ENCODE results near the gene CNN1.
"Not testable (repeated sequence)": the region's sequence is repeated elsewhere in the genome, so short reads cannot be mapped to it uniquely, and the experiment has no call there.

The CNN1 gene

DNA sequence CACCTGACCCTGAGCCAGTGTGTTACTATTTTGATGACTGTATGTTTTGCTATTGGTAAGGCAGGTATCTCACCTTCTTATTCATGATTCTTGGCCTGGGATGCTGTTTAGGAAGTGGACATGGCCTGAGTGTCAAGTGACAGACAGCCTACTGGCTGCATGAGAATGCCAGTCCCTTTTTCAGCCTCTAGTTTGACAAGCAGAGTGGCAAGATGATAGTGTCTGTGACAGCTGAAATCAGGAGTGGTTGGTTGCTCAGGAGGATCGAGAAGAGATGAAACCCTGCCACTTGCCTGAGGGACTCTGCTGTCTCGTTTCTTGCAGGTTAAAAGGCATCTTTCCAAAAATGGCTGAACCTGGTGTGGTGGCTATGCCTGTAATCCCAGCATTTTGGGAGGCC lies 27.5 kb downstream of the CNN1 start:
- no peak overlapping the region for H3K4me3 ChIP-seq (ENCODE audit: low read length)
- TF ChIP-seq, protein P1, sequence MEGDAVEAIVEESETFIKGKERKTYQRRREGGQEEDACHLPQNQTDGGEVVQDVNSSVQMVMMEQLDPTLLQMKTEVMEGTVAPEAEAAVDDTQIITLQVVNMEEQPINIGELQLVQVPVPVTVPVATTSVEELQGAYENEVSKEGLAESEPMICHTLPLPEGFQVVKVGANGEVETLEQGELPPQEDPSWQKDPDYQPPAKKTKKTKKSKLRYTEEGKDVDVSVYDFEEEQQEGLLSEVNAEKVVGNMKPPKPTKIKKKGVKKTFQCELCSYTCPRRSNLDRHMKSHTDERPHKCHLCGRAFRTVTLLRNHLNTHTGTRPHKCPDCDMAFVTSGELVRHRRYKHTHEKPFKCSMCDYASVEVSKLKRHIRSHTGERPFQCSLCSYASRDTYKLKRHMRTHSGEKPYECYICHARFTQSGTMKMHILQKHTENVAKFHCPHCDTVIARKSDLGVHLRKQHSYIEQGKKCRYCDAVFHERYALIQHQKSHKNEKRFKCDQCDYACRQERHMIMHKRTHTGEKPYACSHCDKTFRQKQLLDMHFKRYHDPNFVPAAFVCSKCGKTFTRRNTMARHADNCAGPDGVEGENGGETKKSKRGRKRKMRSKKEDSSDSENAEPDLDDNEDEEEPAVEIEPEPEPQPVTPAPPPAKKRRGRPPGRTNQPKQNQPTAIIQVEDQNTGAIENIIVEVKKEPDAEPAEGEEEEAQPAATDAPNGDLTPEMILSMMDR (conservative IDR thresholded peaks at IDR 0.05; ENCODE audit: low read depth, low read length) = no peak
- no peak for DNase-seq (ENCODE audit: low read depth)

DNA sequence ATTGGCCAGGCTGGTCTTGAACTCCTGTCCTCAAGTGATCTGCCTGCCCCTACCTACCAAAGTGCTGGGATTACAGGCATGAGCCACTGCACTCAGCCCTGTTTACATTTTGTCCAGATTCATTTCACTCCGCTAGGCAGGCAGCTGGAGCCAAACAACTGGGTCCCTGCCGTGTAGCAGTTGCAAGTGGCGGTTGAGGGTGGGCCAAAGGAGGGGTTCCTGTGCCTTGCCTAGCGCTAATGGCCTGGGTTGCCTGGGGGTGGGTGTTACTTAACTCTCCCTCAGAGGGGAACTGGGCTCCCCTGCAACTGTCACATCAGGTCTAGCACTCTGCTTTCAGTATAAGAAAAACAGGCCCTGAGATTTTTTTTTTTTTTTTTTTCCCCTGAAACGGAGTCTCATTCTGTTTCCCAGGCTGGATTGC lies 31.4 kb downstream of the CNN1 start:
- TF ChIP-seq, protein P1 (conservative IDR thresholded peaks at IDR 0.05; ENCODE audit: low read depth, low read length) = no peak
- H3K4me3 ChIP-seq (ENCODE audit: low read length) = no peak overlapping the region
- no peak for DNase-seq (ENCODE audit: low read depth)

DNA sequence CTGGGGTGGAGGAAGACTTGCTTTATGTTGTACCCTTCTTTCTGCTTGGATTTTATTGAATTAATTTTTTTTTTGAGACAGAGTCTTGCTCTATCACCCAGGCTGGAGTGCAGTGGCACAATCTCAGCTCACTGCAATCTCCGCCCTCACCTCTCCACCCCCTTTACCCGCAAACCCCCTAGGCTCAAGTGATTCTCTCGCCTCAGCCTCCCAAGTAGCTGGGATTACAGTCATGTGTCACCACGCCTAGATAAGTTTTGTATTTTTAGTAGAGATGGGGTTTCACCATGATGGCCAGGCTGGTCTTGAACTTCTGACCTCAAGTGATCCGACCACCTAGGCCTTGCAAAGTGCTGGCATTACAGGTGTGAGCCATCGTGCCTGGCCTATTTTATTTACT lies 34.7 kb downstream of the CNN1 start:
- H3K4me3 ChIP-seq (ENCODE audit: low read length); DNase-seq (ENCODE audit: low read depth): not testable (repeated sequence)

GRCh38 chr19:11573763-11574162 lies 35.1 kb downstream of the CNN1 start:
- H3K4me3 ChIP-seq (ENCODE audit: low read length); DNase-seq (ENCODE audit: low read depth): not testable (repeated sequence)

GRCh38 chr19:11574689-11575088 lies 36.0 kb downstream of the CNN1 start:
- no peak overlapping the region for H3K4me3 ChIP-seq (ENCODE audit: low read length)
- TF ChIP-seq, protein P1 (conservative IDR thresholded peaks at IDR 0.05; ENCODE audit: low read depth, low read length) = no peak
- DNase-seq (ENCODE audit: low read depth) = no peak

- TF ChIP-seq, protein P1 (conservative IDR thresholded peaks at IDR 0.05; ENCODE audit: low read depth, low read length) = no peak
- DNase-seq (ENCODE audit: low read depth) = no peak
- no peak overlapping the region for H3K4me3 ChIP-seq (ENCODE audit: low read length)
Observed at GRCh38 chr19:11576227-11576626, 37.6 kb downstream of the CNN1 start.

DNA sequence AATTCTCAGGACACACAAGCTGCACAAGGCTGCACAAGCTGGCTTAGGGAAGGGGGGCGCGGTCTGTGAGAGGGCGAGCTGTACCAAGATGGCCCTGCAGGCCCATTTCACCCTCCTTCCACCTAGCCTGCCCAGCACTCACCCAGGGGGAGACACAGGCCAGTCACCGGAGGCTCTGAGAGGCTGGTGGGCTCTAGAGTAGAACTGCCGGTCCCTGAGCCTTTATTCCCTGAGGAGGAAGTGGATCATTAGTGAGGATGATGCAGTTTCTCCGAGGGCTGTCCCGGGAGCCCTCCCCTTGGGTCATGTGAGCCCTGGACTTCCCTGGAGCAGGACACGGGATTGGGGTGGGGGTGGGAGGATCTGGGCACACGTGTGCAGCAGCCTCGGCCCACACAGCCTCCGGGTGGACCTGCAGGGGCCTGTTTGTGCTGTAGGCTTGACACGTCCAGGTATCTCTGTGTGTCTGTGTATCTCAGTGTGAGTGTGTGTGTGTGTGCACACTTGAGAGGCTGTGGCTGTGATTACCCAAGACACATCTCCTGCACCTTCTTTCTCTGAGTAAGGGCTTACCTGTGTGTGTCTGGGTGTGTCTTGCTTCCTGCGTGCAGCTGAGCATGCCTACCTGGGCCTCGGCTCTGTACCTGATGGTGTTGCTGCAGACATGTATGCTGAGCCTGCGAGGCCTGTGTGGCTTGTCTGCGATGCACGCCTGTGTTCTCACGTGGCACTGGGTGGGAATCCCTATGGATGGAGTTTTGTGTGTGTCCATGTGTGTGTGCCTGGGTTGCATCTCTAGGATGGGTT lies 39.0 kb downstream of the CNN1 start, which contains the start of gene ACP5:
TSS of gene ACP5 (minus strand) at position 195 of the 807 bp plus-strand sequence. CDS start 328 bp downstream, outside the sequence.
- peak within 1 kb of the TSS; percentile 45 for H3K4me3 ChIP-seq (ENCODE audit: low read length)
- DNase-seq (ENCODE audit: low read depth) = no peak
- TF ChIP-seq, protein P1 (conservative IDR thresholded peaks at IDR 0.05; ENCODE audit: low read depth, low read length) = no peak

Data from retinal pigment epithelial cell (primary cell).